Measurements from ENCODE around the gene SOHLH1. TPM values are rescaled to one million over a fixed set of nuclear protein-coding genes. Genes with fewer than 3 reads are reported as not detected.

Gene SOHLH1
- total RNA-seq, 2 donors from 2014 or later, result not detected

DNA sequence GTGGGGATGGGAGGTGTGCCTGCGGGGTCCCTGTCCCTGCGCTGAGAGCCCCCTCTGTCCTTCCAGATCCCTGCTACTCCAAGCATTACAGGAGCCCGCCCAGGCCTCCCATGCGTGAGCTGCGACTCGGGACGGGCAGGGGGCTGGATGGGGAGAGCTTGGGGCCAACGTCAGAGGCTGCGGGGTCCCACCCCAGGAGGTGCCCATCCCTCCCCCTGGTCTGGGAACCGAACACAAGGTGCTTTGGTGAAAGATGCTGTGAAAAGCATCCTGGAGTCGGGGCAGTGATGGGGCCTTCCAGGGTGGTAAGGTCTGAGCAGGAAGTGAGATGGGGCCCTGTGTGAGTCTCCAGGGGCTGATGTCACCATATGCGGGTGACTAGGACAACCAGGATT lies 33.5 kb downstream of the SOHLH1 start:
- no peak for DNase-seq
- intact Hi-C loops (cut with DNase I, micrococcal nuclease), result no loop called here
- no peak for ATAC-seq

DNA sequence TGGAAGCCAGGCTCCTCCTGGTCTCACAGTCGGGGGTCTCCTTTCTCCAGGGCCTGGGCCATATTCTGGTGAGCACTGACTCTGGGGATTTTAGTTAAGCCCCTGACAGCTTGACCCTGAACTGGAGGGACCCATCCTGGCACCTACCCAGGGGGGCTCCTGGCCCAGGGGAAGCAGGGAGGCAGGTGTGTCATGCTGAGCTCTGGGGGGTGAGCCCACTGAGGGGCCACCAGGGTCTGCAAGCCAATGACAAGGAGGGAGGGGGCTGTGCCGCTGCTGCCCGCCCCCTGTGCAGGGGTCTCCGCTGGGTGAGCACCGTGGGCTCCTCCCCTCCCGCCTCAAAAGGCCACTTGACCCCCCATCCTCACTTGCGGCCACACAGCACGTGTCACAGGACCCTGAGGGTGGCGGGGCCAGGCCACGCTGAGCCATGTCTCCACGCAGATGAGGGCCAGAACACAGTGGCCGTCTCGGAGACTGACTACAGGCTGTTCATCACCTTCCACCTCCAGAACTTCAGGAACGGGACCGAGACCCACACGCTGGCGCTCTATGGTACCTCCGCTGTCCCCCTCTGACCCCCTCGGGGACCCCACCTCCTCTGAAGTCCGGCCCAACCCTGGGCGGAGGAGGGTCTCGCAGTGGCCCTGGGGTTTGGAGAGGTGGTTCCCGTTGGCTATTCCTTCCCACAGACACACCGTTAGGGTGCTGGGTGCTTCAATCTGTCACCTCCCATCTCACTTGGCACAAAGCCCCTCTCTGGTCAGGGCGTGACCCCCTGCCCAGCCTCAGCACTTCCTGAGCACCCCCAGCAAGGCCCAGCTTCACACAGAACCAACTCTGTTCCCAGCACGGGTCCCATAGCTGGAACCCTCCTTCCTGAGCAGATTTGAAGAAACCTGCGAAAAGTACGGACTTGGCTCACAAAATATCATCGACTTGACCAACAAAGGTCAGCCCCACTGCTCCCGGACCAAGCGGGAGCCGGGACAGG lies 34.2 kb downstream of the SOHLH1 start:
- no peak for DNase-seq
- intact Hi-C loops (cut with DNase I, micrococcal nuclease), result no loop called here
- no peak for ATAC-seq

DNA sequence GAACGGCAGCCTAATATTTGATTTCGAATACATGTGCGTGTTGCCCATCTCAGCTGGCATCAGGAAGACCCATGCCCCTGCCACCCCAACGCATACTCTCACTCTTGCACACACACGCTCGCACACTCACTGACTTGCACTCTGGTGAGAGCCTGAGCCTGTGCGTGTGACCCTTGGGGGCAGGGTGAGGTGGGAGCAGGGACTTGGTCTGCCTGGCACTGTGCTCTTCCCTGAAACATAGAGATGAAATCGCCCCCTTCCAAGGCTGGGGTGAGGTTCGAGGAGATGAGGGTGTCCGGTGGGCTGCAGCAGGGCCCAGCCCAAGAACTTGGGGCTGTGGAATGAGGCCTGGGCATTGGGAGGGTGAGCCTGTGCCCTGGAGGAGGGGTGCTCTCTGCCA lies 35.0 kb downstream of the SOHLH1 start:
- DNase-seq (no peak), ATAC-seq (no peak)
- intact Hi-C loops (cut with DNase I, micrococcal nuclease), result no loop called here

DNA sequence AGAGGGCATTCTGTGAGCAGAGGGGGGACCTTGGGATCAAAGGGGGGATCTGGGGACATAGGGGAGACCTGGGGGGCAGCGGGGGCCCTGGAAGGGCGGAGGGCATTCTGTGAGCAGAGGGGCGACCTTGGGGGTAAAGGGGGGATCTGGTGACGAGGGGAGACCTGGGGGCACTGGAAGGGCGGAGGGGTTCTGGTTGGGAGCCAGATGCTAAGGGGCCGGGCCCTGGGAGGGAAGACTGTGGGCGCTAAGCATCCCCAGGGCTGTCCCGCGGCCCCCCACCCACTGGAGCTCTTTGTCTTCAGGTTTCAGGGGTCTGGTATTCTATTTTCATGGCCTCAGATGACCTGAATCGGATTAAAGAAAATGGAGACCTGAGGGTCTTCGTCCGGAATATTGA lies 35.4 kb downstream of the SOHLH1 start:
- ATAC-seq, result no peak
- intact Hi-C loops (cut with DNase I, micrococcal nuclease), result no loop called here
- DNase-seq, result no peak

DNA sequence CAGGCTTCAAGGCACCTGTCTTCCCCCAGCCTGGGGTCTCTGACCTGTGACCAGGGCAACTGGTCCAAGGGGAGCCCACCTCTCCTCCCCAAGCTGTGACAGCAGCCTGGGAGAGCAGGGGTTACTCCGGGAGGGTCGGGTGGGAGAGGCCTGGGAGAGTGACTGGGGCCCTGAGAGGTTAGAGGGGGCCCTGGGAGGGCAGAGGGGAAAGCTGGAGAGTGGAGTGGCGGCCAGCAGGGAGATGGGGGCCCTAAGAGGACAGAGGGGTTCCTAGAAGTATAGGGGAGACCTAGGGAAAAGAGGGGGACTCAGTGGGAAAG lies 35.9 kb downstream of the SOHLH1 start:
- no peak for DNase-seq
- no peak for ATAC-seq
- intact Hi-C loops (cut with DNase I, micrococcal nuclease), result no loop called here

DNA sequence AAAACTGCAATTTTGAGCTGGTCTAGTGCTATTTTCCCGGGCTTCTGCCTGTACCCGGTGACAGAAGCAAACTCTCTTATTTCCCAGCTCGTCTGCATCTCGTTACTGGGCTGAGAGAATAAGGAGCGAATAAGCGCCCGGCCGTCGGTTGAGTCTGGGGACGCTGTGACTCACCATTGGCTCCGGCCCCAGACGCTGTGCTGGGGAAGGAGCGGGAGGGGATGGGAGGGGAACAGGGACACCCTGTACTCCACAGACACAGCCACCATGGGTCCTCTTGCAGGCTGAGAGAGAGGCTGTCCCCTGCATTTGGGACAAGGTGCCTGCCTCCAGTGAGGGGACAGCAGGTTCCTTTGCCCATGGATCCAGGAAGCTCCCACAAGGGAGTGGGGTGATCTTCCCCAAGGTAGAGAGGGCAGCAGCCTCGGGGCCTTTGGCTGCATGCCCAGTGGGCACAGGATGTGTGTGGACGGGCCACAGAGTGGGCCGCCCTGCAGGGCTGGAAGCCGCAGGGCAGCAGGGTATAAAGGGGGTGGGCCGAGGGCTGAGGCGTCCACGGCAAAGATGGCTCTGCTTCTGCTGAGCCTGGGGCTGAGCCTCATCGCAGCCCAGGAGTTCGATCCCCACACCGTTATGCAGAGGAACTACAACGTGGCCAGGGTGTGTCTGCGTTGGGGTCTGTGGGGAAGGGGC lies 36.4 kb downstream of the SOHLH1 start, which contains the start of gene LCN9:
LCN9 (plus strand) TSS at position 552 of the 693 bp plus-strand sequence; CDS start at position 565, 13 bp downstream.
- DNase-seq (no peak), ATAC-seq (no peak)
- intact Hi-C loops (cut with DNase I, micrococcal nuclease), result no loop called here

DNA sequence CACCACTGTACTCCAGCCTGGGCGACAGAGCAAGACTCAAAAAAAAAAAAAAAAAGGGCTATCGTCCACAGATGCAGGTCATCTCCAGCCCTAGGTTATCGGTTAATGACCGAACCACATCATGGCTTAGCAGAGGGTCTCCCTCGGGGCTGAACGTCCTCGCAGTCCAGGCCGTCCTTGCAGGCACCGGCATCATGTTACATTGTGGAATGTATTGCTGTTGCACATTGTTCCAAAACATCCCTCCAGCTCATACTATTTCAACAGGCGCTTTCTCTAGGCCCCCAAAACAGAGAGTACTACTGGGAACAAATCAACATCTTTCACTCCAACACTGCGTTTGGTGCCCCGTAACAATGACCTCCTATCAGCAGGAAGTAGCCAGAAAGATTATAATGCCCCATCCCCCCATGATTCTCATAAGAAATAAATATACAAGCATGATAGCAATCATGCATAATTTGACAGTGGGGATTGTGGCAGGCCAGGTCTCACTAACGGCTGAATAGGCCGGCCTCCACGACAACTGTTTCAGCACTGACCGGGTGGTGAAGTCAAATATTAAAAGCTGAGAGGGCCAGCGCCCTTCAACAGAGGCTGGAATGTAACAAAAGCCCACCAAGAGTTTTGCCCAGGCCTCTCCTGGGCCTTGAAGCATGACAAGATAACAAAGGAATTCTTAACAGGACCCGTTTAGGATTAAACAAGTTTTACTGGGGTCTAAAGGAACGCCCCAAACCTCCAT lies 37.3 kb downstream of the SOHLH1 start:
- intact Hi-C loops (cut with DNase I, micrococcal nuclease), result no loop called here
- no peak for DNase-seq
- ATAC-seq, result no peak

DNA sequence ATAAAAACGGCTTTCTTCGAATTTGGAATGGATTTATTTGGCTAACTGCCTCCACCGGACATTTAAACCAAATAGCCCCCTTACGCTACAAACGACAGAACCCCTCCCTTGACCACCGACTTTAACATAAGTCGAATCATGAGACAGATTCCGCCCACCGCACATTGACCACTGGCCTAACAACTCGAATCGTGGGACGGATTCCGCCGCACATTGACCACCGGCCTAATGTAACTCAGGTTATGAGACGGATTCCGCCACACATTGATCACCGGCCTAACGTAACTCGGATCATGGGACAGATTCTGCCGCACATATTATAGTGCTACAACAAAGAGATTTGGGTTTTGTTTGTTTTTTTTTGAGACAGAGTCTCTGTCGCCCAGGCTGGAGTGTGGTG lies 38.9 kb downstream of the SOHLH1 start:
- intact Hi-C loops (cut with DNase I, micrococcal nuclease), result no loop called here
- DNase-seq (no peak), ATAC-seq (no peak)

DNA sequence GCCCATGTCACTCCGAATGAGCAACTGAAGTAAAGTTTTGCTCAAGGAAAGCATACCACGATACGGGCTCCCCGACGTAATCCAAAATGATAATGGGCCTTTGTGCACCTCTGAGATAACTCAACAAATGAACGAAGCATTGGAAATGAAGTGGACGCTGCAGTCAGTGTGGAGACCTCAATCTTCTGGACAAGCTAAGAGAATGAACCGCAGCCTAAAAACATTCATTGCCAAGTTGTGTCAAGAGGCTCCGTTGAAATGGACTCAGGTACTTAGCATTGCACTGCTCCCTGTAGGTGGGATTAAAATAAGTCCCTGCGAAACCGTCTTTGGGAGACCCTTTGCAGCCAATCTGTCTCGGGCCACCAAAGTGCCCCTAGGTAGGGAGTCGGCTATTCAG lies 40.0 kb downstream of the SOHLH1 start:
- intact Hi-C loops (cut with DNase I, micrococcal nuclease), result no loop called here
- DNase-seq (no peak), ATAC-seq (no peak)

DNA sequence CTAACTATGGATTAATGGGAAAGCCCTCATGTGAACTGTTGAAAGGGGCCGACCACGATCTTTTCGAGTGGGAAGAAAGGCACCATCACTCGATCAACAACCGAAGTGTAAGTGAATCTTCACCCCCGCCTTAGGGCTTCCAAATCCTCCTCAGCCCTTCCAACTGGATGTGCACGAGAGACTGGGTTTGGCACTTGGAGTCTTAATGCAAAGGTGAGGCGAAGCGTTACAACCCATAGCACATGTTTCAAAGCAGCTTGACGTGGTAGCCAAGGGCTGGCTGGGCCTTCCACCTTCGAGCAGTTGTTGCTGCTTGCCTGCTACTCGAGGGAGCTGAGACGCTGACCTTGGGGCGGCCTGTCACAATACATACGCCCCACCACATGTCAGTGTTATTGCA lies 41.9 kb downstream of the SOHLH1 start:
- ATAC-seq, result no peak
- intact Hi-C loops (cut with DNase I, micrococcal nuclease), result no loop called here
- no peak for DNase-seq

DNA sequence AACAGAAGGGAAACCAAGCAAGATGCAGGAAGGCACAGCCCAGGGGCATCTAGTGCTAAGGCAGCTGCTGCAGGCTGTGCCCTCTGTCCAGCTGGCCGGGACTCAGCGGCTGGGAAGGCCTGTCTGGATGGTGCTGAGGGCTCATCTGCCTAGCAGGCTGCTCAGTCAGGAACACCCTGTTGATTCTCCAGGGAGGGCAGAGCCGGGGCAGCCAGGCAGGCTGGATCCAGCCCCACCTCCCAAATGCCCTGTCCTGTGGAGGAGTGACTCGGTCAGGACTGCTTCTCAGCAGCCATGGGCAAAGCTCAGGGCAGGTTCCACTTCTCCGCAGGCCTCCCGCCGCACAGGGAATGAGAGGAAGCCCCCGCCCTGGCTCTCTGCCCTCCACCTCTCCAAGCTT lies 44.0 kb downstream of the SOHLH1 start:
- DNase-seq (no peak), ATAC-seq (no peak)
- intact Hi-C loops (cut with DNase I, micrococcal nuclease), result no loop called here

DNA sequence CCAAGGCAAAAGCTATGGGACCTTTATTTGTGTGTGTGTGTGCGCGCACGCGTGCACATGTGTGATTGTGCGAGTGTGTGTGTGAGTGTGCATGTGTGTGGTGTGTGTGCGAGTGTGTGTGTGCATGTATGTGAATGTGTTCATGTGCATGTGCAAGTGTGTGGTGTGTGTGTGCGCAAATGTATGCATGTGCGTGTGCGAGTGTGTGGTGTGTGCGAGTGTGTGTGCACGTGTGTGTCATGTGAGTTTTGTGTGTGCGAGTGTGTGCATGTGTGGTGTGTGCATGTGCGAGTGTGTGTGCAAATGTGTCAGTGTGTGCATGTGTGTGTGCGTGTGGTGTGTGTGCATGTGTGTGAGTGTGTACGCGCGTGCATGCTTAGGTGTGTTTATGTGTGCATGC lies 48.9 kb downstream of the SOHLH1 start:
- intact Hi-C loops (cut with DNase I, micrococcal nuclease), result no loop called here
- DNase-seq (no peak), ATAC-seq (no peak)

DNA sequence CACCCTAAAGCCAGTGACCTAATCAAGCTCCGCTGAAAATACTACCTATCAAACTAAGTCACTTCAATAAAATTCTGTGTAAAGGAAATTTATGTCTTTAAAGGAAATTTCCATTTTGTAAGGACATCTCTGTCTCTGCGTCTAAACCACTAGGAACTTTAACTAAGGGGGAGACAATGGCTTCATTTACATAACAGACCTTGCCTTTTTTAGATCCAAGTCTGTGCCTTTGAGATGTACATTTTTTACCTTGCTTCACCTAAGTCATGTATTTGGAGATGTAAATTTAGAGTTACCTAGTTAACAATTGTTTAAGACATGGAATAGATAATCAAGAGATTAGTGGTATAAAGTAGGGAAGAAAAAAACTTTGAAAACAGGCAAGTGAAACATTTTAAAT lies 49.8 kb downstream of the SOHLH1 start:
- DNase-seq, result no peak
- ATAC-seq, result no peak
- intact Hi-C loops (cut with DNase I, micrococcal nuclease), result no loop called here

DNA sequence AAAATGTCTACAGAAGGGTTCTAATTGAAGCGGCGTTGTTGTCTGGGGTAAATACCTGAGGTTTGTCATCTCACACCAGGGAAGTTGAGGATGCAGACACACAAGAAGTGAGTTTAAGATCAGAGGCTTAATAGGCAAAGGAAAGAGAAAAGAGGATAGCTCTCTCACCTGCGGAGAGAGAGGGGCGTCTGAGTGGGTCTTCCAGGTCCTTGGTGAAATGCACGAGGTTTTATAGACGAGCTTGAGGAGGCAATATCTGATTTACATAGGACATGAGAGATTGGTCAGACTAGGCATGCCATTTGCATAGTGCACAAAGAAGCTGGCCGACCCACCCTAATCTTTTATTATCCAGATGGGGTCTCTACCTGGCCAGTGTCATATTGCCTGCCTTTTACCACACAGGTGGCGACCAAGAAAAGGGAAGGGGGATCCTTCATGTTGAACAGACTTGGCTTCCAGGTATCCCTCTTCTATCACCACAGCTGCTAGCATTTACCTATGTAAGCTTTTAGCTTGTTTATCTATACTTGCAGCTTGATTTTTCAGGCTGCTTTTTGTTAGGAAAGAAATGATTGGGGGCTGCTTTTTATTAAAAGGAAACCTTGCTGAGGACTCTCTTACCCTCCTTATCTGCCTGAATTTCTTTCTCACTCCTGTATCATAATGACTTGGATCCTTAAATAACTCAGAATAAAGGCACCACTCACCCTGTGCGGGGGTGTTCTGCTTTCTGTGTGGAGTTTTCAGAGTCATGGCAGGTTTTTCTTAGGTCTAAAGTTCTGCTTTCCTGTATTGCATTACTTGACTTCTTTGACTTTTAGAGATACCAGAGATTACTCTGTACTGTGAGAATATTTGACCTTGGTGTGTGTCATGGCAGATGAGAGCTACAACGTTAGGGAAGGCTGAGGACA lies 50.5 kb downstream of the SOHLH1 start:
- DNase-seq, result no peak
- ATAC-seq, result no peak
- intact Hi-C loops (cut with DNase I, micrococcal nuclease), result no loop called here

DNA sequence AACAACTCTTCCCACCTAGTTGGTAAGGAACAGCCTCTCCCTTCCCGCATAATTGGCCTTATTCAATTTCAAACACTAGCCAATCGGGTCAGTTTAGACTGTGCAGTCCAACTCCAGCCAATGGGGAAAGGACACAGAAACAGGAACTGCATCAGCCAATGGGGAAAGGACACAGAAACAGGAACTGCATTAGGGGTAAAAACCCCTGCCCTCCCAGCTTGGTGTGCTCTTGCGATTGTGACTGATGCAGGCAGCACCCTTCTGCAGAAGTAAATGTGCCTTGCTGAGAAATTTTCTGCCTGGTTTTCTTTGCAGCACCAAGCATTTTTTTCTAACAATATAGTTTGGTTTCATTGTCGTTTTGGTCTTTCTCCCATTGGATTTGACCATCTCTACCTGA lies 51.4 kb downstream of the SOHLH1 start:
- ATAC-seq, result no peak
- intact Hi-C loops (cut with DNase I, micrococcal nuclease), result no loop called here
- no peak for DNase-seq

DNA sequence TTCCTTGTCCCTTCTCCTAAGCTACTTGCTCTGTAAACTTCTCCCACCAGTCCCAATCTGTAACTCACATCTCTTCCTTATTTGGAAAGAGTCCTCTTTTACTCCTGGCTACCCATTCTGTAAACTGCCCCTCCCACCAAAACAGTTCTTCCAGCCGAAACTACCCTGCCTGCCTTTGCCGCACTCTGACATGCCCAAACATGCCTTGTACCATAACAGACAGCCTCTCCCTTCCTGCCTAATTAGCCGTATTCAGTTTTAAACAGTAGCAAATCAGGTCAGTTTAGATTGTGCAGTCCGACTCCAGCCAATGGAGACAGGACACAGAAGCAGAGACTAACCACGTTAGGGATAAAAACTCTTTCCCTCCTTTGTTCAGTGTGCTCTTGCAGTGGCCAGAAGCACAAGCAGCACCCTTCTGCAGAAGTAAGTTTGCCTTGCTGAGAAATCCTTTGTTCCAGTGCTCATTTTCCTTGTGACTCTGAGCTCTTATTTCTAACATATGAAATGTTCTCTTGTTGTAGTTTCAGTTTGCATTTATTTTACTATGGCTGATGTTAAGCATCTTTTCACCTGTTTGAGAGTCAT lies 54.6 kb downstream of the SOHLH1 start:
- DNase-seq, result no peak
- intact Hi-C loops (cut with DNase I, micrococcal nuclease), result no loop called here
- ATAC-seq, result no peak
